Measurements from ENCODE around the gene IGF1R.

Gene IGF1R

GRCh38 chr15:98823012-98823458 is 174.7 kb downstream of the IGF1R start:
- no peak for TF ChIP-seq ZFX (IDR thresholded peaks at IDR 0.05)

GRCh38 chr15:98823616-98824015 is 175.3 kb downstream of the IGF1R start:
- peak overlapping the region; percentile 30; the same call in 1 of the 2 replicates for H3K27ac ChIP-seq
- TF ChIP-seq ZFX (IDR thresholded peaks at IDR 0.05), result no peak
- TF ChIP-seq, protein P1, sequence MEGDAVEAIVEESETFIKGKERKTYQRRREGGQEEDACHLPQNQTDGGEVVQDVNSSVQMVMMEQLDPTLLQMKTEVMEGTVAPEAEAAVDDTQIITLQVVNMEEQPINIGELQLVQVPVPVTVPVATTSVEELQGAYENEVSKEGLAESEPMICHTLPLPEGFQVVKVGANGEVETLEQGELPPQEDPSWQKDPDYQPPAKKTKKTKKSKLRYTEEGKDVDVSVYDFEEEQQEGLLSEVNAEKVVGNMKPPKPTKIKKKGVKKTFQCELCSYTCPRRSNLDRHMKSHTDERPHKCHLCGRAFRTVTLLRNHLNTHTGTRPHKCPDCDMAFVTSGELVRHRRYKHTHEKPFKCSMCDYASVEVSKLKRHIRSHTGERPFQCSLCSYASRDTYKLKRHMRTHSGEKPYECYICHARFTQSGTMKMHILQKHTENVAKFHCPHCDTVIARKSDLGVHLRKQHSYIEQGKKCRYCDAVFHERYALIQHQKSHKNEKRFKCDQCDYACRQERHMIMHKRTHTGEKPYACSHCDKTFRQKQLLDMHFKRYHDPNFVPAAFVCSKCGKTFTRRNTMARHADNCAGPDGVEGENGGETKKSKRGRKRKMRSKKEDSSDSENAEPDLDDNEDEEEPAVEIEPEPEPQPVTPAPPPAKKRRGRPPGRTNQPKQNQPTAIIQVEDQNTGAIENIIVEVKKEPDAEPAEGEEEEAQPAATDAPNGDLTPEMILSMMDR (conservative IDR thresholded peaks at IDR 0.05), result no peak

More at GRCh38 chr15:98823012-98823458, 174.7 kb downstream of the IGF1R start:
- peak overlapping the region; percentile 30; the same call in 1 of the 2 replicates for H3K27ac ChIP-seq

- TF ChIP-seq, protein P1 (conservative IDR thresholded peaks at IDR 0.05), result no peak
- no peak for TF ChIP-seq ZFX (IDR thresholded peaks at IDR 0.05)
- H3K27ac ChIP-seq, result no peak overlapping the region
Observed at GRCh38 chr15:98824595-98824994, 176.3 kb downstream of the IGF1R start.

DNA sequence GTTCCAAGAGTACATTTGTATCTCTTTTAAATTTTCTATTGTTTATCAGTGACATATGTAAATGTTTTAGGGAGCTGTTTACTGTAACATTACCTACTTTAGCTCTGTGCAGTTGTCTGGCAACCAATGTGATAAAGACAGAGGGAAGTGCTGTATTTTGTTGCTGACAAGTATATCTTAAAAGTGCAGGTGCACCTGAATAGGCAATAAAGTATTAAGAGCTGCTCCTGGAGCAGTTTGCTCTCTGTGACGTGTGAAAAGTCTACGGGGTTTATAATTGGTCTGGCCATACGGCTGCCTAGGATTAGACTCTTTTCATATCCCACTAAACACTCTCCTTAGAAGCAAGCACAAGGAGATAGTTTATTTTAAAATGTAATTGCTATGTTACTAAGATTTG is 178.3 kb downstream of the IGF1R start:
- TF ChIP-seq, protein P1 (conservative IDR thresholded peaks at IDR 0.05), result no peak
- TF ChIP-seq ZFX (IDR thresholded peaks at IDR 0.05), result no peak
- no peak overlapping the region for H3K27ac ChIP-seq

GRCh38 chr15:98827217-98827616 is 178.9 kb downstream of the IGF1R start:
- H3K27ac ChIP-seq, result no peak overlapping the region
- TF ChIP-seq ZFX (IDR thresholded peaks at IDR 0.05), result no peak
- TF ChIP-seq, protein P1 (conservative IDR thresholded peaks at IDR 0.05), result no peak

DNA sequence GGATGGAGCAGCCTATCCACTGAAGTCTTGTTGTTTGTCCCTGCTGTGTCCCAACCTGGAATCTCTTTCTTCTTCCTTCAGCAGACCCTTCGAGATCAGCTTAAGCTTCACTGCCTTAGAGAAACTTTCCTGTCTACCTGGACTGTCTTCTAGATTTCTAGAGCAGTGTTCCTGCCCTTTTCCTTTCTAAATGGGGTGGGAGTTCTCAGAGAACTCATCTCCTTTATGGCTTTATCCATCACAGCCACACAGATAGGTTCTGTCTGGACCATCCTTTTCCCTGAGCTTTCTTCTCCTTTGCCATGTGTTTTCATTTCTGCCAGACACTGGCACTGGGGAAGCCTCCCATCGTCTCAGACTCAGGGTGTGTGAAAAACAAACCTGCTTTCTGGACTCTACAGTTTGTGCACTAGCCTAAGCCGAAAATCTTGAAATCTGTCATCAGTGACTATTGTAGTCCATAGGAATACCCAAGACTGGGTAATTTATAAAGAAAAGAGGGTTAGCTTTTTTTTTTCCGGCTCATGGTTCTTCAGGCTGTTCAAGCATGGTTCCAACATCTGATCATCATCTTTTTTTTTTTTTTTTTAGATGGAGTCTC is 181.8 kb downstream of the IGF1R start:
- TF ChIP-seq, protein P1 (conservative IDR thresholded peaks at IDR 0.05), result no peak
- no peak overlapping the region for H3K27ac ChIP-seq

- TF ChIP-seq ZFX (IDR thresholded peaks at IDR 0.05), result no peak
- TF ChIP-seq, protein P1 (conservative IDR thresholded peaks at IDR 0.05), result no peak
- no peak overlapping the region for H3K27ac ChIP-seq
Observed at GRCh38 chr15:98834976-98835375, 186.6 kb downstream of the IGF1R start.

GRCh38 chr15:98835876-98836275 is 187.5 kb downstream of the IGF1R start:
- TF ChIP-seq, protein P1 (conservative IDR thresholded peaks at IDR 0.05), result no peak
- no peak for TF ChIP-seq ZFX (IDR thresholded peaks at IDR 0.05)
- no peak overlapping the region for H3K27ac ChIP-seq
